ENCODE measurements around the gene ANGPTL7.

Gene ANGPTL7

GRCh38 chr1:11182884-11183283, 6.3 kb upstream of the ANGPTL7 start:
- TF ChIP-seq GATA2 (IDR thresholded peaks at IDR 0.05; ENCODE audit: low read depth, low read length), result no peak
- no peak for TF ChIP-seq GATA3 (IDR thresholded peaks at IDR 0.05; ENCODE audit: low read depth, low read length)

- TF ChIP-seq GATA2 (IDR thresholded peaks at IDR 0.05; ENCODE audit: low read depth, low read length), result no peak
- no peak for TF ChIP-seq GATA3 (IDR thresholded peaks at IDR 0.05; ENCODE audit: low read depth, low read length)
Observed at GRCh38 chr1:11184973-11185372, 4.2 kb upstream of the ANGPTL7 start.

- TF ChIP-seq GATA2 (IDR thresholded peaks at IDR 0.05; ENCODE audit: low read depth, low read length) (no peak), GATA3 (IDR thresholded peaks at IDR 0.05; ENCODE audit: low read depth, low read length) (no peak)
Observed at GRCh38 chr1:11187000-11187399, 2.2 kb upstream of the ANGPTL7 start.

- no peak for TF ChIP-seq GATA3 (IDR thresholded peaks at IDR 0.05; ENCODE audit: low read depth, low read length)
- TF ChIP-seq GATA2 (IDR thresholded peaks at IDR 0.05; ENCODE audit: low read depth, low read length), result no peak
Observed at GRCh38 chr1:11187494-11187893, 1.7 kb upstream of the ANGPTL7 start.

GRCh38 chr1:11187931-11188330, 1.2 kb upstream of the ANGPTL7 start:
- no peak for TF ChIP-seq GATA3 (IDR thresholded peaks at IDR 0.05; ENCODE audit: low read depth, low read length)
- TF ChIP-seq GATA2 (IDR thresholded peaks at IDR 0.05; ENCODE audit: low read depth, low read length), result no peak

- no peak for TF ChIP-seq GATA2 (IDR thresholded peaks at IDR 0.05; ENCODE audit: low read depth, low read length)
- no peak for TF ChIP-seq GATA3 (IDR thresholded peaks at IDR 0.05; ENCODE audit: low read depth, low read length)
Observed at GRCh38 chr1:11188381-11188780, 774 bp upstream of the ANGPTL7 start.

- TF ChIP-seq GATA3 (IDR thresholded peaks at IDR 0.05; ENCODE audit: low read depth, low read length) (no peak), GATA2 (IDR thresholded peaks at IDR 0.05; ENCODE audit: low read depth, low read length) (no peak)
Observed at GRCh38 chr1:11193376-11193775, 4.2 kb downstream of the ANGPTL7 start.

GRCh38 chr1:11194407-11195176, 5.4 kb downstream of the ANGPTL7 start:
- TF ChIP-seq GATA3 (IDR thresholded peaks at IDR 0.05; ENCODE audit: low read depth, low read length), result no peak
- TF ChIP-seq GATA2 (IDR thresholded peaks at IDR 0.05; ENCODE audit: low read depth, low read length), result no peak

- no peak for TF ChIP-seq GATA2 (IDR thresholded peaks at IDR 0.05; ENCODE audit: low read depth, low read length)
- TF ChIP-seq GATA3 (IDR thresholded peaks at IDR 0.05; ENCODE audit: low read depth, low read length), result no peak
Observed at GRCh38 chr1:11196945-11197344, 7.8 kb downstream of the ANGPTL7 start.

GRCh38 chr1:11197359-11197758, 8.2 kb downstream of the ANGPTL7 start:
- no peak for TF ChIP-seq GATA2 (IDR thresholded peaks at IDR 0.05; ENCODE audit: low read depth, low read length)
- no peak for TF ChIP-seq GATA3 (IDR thresholded peaks at IDR 0.05; ENCODE audit: low read depth, low read length)

- TF ChIP-seq GATA2 (IDR thresholded peaks at IDR 0.05; ENCODE audit: low read depth, low read length) (no peak), GATA3 (IDR thresholded peaks at IDR 0.05; ENCODE audit: low read depth, low read length) (0 out of 2 replicates have a peak, but pooled peaks have one; percentile 36)
Observed at GRCh38 chr1:11198257-11198656, 9.1 kb downstream of the ANGPTL7 start.

- peak; percentile 21; the same call in 1 of the 2 replicates for TF ChIP-seq GATA2 (IDR thresholded peaks at IDR 0.05; ENCODE audit: low read depth, low read length)
- TF ChIP-seq GATA3 (IDR thresholded peaks at IDR 0.05; ENCODE audit: low read depth, low read length), result no peak
Observed at GRCh38 chr1:11198851-11199594, 9.9 kb downstream of the ANGPTL7 start.

GRCh38 chr1:11204396-11205190, 15.4 kb downstream of the ANGPTL7 start:
- TF ChIP-seq GATA3 (IDR thresholded peaks at IDR 0.05; ENCODE audit: low read depth, low read length) (no peak), GATA2 (IDR thresholded peaks at IDR 0.05; ENCODE audit: low read depth, low read length) (no peak)
